ENCODE results near the gene POU2F1.
"Not testable (repeated sequence)": the region's sequence is repeated elsewhere in the genome, so short reads cannot be mapped to it uniquely, and the experiment has no call there.

Gene POU2F1

DNA sequence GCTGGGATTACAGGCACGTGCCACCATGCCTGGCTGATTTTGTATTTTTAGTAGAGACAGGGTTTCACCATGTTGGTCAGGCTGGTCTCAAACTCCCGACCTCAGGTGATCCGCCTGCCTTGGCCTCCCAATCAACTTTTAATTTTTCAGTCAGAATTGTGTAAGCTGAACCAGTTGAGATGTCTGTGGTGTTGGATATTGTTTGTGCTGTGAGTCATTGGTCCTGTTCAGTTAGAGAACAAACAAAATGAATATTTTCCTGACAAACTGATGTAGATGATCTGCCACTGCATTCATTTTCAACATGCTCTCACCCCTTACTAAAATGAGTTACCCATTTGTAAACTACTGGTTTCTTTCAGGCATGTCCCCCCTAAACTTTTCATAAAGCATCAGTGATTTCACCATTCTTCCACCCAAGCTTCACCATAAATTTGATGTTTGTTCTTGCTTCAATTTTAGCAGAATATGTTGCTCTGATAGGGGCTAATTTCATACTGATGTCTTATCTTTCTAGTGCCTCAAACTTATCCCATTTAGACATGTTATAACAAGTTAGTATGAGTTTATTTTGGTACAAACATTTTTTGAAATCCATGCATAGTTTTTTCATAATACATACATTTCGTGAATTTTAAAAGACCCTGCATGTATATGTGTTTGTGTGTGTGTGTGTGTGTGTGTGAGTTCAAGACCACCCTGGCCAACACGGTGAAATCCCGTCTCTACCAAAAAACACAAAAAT lies 15.2 kb upstream of the POU2F1 start:
- not testable (repeated sequence) for DNase-seq (ENCODE audit: low read depth in 2 of 2)

DNA sequence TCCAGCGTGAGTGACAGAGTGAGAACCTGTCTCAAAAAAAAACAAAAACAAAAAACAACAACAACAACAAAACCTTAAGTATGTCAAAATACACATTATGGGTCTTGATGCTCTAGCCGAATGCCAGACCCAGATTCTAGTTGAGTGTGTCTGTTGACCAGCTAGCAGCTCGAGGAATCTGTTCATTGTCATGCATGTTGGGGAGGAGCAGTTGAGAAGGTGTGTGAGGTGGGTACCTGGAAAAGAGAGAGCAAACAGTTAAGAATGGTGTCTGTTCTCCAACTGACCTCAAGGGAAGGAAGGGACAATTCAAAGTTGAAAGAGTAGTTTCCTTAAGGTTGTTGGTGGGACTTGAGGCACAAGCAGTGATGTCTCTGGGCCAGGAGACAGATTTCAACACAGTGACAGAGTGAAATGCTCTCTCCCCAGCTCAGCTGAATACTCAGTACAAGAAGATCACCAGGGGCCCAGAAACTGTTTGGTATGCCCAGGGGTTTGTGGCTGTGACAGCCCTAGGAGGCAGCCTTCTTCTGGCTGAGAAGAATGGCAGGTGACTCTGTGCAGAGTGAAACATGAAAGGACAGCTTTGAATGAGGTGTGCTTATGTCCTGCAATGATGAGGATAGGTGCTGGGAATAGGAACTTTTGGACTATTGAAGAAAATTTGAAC lies 14.4 kb upstream of the POU2F1 start:
- no peak for DNase-seq (ENCODE audit: low read depth in 2 of 2)

DNA sequence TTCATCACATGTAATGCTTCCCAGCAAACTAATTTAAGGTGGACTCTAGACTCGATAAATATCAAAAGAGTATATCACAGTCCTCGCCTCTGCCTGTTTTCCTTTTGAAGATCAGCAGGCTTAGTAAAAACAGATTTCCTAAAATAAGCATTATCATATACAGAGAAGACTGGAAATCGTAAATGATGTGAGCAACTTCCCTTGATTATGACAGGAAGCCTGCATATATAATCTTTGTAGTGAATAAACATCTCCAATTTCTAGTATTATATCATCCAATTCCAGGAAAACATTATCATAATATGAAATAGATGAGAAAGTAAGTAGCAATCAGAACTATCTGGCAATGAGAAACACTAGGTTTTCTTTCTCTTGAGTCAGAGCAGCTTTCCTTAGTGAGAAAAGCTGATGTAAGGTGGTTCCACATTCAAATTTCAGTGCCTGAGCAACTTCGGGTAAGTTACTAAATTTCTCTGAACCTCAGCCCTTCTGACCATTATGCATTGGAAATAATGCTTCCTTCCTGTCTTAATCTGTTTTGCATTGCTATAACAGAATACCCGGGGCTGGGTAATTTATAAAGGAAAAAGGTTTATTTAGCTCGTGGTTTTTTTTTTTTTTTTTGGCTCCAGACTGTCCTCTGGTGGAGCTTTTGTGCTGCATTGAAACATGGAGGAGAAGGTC lies 12.6 kb upstream of the POU2F1 start:
- DNase-seq (ENCODE audit: low read depth in 2 of 2) = no peak

DNA sequence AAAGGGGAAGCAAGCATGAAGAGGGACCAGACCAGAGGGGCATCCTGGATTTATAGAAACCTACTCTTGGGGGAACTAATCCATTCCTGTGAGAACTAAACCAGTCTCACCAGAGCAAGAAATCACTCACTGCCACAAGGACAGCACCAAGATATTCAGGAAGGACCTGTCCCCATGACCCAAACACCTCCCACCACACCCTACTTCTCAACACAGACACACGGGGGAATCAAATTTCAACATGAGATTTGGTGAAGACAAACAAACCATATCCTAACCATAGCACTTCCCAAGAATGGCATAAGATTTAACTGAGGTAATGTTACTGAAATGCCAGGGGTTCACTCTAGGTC lies 12.1 kb upstream of the POU2F1 start:
- no peak for DNase-seq (ENCODE audit: low read depth in 2 of 2)

DNA sequence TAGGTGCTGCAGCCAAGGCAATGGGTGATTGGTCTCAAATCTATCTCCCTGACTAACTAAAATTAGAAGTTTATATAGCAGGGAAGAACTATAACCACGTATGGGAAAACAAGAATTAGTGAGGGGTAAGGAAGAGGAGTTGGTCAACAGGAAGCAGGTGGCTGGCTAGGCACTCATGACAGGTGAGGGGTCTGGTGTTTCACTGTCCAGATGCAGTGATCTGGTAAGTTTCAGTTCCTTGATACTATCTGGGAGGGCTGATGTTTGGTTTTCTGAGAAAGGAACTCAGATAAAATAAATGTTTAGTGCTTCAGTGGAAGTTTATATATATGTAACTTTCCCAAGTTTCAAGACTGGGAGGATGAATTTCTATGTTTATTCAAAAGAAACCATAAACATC lies 11.6 kb upstream of the POU2F1 start:
- no peak for DNase-seq (ENCODE audit: low read depth in 2 of 2)

DNA sequence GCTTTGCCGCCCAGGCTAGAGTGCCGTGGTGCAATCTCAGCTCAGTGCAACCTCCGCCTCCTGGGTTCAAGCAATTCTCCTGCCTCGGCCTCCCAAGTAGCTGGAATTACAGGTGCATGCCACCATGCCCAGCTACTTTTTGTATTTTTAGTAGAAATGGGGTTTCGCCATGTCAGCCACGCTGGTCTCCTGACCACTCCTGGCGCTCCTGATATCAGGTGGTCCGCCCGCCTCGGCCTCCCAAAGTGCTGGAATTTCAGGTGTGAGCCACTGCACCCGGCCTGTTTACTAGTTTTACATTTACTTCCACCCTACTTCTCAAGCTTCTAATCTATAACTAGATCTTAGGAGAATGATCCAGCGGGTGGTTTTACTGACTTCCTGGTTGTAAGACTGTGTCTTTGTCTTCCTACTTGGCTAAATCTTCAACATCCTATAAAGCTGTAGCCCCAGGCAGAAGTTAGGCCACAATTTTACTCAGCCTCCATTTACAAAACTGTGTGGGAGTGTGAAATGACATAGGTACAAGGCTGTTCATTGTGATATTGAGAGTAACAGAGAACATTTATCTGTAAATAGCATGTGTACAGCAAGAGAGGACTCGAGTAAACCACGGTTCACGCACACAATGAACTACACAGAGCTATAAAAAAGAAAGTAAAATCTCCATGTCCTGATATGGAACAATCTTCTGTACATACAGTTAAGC lies 9.6 kb upstream of the POU2F1 start:
- DNase-seq (ENCODE audit: low read depth in 2 of 2) = no peak

DNA sequence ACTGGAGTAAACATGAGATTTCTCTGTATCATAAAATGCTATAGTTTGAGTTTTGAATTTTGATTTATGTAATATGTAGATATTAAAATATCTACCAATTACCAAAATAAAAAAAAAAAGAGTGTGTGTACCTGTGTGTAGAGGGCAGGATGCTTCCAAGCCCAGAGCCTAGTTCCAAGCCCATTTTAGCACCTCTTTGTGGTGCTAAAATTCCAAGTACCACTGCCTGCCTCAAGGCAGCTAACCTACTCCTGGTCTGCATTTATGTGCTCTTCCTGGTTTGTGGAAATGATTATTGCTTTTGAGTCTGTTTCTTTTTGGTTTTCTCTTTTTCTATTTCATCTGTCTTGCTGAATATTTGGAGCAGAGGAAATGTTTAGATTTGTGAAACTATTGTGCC lies 8.7 kb upstream of the POU2F1 start:
- no peak for DNase-seq (ENCODE audit: low read depth in 2 of 2)

DNA sequence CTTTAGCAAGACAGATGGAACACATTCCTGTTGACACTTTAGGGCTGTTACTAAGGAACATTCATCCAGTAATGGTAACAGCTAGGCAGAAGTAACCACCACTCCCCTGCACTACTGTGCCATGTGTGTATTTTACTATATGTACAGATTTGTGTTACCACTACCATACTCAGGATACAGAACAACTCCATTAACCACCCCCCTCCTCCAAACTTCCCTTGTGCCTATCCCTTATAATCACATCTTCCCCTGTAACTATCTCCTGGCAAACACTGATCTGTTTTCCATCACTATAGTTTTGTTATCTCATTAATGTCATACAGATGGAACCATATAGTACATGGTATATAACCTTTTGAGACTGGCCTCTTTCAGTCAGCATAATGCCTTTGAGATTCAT lies 3.9 kb upstream of the POU2F1 start:
- no peak for DNase-seq (ENCODE audit: low read depth in 2 of 2)

DNA sequence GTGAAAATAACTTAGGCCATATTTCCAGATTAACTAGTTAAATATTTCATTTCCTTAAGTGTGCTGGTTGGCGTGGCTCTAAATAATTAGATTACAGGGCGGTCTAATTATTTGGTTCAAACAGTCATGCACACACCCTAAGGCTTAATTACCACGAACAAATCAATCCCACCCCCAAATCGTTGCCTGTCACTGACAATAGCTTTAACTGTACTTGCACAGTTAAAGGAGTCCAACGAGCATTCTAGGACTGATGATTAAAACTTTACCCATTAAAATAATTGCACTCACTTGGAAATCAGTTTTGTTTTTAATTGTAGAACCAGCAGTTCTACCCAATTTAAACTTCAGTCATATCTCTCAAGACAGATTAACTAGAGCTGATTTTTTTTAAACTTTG lies 1.5 kb upstream of the POU2F1 start:
- DNase-seq (ENCODE audit: low read depth in 2 of 2) = no peak

DNA sequence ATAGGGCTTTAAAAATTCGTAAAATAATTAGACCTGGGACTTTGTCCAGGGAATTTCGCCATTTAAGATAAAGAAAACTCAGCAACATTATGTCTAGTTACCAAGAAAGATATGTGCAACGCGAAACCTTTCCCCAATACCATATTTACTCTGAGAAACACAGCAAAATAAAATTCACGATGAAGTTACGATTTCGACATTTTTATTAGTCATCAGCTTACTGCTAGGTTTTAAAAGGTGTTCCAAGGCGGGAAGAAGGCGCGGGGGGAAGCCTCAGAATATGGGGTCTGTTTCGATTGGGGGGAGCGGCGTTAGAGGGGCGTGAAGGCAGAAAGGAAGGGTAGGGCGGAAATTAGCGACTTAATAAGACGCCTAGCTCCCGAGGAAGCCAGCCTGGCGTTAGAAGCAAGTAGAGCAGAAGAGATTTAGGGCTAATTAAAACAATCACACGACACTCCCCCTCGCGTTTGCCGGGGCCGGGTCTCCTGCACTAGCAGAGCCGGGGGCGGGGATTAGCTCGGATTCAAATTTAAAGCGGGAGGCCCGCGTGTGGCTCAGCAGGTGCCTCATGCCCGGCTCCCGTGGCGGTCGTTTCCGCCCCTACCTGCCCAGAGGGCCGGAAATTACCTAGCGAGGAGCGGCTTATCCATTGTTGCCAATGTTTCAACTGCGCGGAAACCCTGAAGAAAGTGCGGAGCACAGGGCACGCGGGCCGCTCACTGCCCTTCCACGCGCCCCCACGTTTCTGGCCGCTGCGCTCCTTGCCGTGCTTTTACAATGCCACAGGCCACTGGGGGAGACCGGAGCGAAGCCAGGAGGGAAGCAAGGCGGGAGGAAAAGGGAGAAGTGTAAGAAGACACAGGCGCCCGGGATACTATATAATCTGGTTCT lies 795 bp upstream of the POU2F1 start:
- peak; percentile 80 to 83 for DNase-seq (ENCODE audit: low read depth in 2 of 2)

DNA sequence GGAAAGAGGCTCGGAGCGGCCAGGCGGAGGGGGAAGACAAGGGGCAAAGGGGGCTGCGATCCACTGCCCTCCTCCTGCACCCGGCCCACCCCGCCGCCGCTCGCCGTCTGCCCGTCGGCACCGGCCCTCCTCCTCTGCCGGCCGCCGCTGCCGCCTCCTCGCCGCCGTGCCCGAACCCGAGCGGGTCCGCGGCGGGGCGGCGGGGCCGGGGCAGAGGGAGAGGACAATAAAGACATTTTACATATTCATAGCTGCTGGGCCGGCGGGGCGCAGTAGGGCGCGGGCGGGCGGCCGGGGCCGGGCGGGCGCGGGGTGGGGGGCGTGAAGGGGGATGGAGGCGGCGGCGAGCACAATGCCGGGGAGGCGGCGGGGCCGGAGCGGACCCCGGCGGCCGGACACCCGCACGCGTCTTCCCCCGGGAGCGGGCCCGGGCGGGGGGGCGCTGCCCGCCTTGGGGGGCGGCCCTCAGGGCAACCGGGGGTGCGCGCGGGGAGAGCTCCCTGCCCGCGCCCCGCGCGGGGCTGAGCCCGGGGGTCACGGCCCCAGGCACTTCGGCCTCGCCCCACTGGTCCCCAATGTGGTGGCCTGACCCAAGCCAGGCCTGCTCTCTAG lies 546 bp downstream of the POU2F1 start:
- no peak for DNase-seq (ENCODE audit: low read depth in 2 of 2)

DNA sequence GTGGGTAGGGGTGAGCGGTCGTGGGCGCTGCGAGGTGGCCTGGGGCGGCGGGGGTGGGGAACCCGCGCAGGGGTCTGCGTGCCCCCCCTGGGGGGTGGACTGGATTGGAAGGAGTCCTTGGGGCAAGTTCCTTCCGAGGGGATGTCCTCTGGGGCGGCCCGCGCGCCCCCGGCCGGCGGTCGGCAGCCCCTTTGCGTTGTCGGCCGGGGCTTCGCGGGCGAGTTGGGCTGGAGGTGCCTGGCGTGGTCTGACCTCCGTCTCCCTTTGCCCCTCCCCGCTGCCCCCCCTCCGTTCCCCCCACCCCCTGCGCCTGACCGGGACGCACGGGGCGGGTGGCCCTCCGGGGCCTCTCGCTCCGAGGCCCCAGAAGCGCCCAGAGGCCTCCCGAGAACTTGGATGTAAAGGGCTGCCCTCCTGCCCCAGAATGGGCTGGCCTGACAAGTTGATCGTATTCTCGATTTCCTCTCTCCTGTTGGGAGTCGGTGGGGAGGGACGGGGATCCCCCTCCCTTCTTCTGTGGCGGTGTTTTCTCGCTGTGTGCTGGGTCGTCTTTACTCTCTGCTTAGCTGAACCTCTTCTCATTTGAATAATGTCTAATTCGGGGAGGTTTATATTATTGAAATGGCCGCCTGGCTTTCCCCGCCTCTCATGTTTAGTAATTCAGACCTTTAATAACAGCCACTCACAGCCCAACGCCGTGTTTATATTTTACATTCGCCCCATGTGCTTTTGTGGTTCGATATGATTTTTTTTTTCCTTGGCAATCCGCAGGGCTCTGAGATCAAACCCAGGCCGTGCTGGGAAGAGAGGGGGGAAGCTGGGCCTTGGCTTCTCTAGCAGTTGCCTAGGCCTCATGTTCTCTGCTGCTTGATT lies 1.3 kb downstream of the POU2F1 start:
- DNase-seq (ENCODE audit: low read depth in 2 of 2) = peak; percentile 36 to 39

DNA sequence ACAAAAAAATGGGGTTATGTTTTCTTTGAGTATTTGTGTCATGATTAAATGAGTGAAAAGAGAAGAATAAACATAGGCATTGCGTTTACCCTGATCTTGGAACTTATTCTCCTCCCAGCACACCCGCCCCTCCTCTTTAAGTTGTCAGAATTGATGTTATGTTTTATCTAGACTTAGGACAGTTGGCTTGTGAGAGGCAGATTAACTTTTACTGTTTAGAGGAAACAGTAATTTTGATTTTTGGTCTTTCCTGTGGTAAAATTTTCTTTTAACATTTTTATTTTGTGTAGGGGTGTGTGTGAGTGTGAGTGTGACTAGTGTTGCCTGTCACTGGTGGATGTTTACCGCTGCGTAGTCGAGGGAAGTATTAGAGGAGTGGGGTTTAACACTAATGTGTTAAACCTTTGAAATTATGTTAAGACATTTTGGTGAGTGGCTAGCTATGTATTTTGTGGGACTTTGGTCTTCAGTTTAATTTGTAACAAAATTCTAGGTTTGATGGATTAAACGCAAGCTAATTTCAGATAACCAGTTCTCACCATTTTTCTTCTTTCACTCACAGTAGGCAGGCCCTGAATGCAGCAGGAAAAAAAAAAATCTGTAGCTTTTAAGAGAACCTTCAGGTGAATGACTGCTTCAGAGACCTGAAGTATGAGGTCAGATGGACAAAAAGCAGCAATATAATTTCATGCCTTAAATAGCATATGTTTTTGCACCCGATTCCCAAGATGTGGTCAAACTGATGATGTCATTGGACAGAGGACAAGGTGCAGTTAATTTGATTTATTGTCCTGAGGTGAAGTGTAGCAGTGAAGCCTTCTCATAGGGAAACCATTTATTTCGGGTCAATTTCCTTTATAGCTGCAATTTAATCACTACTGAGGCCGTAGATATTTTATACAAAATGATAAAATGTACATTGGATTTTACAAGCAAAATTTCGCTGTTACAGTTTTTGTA lies 2.7 kb downstream of the POU2F1 start:
- no peak for DNase-seq (ENCODE audit: low read depth in 2 of 2)

DNA sequence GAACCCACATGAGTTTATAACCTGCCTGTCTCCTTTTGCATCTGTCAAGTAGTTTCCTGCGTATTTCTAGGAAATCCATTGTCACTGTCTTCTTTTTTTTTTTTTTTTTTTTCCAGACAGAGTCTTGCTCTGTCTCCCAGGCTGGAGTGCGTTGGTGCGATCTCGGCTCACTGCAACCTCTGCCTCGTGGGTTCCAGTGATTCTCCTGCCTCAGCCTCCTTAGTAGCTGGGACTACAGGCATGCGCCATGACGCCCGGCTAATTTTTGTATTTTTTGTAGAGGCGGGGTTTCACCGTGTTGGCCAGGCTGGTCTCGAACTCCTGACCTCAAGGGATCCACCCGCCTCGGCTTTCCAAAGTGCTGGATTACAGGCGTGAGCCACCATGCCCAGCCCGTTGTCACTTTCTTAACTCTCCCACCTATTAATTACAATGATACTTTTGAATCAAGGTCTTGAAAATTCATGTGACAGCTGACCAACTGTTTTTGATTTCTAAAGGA lies 4.1 kb downstream of the POU2F1 start:
- DNase-seq (ENCODE audit: low read depth in 2 of 2) = not testable (repeated sequence)

DNA sequence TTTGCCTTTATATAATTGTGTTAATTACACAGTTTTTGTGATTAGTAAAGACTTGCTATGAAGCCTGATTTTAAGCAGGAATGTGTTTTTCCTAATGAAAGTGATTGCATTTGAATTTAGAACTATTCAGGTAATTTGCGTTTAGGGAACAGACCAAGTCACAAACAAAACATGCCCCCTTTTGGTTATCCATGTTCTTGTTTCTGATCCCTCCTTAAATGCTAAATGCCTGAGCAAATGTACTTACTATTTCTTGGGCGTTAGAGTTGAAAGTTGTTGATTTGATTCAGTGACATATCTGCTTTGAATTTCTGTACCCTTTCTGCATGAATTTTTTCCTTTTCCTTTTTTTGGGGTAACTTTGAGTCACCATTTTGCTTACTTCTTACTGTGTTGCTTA lies 5.2 kb downstream of the POU2F1 start:
- DNase-seq (ENCODE audit: low read depth in 2 of 2) = no peak

DNA sequence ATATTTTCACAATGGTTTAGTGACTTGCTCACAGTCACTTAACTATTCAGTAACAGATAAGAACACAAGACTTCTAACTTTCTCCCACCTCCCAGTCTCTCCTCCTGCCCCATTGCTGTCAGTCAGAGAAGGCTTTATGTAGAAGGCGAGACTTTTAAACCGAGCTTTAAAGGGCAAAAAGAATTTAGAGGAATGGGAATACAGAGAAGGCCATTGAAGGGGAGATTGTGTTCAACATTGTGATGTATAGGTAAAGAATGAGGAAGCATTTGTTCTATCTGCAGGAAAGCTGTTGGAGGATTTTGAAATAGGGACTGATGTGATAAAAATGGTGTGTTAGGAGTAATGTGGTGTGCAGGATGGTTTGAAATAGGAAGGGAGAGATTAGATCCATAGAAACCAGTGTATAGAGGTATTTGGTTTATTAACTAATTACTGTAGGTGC lies 7.3 kb downstream of the POU2F1 start:
- DNase-seq (ENCODE audit: low read depth in 2 of 2) = no peak

DNA sequence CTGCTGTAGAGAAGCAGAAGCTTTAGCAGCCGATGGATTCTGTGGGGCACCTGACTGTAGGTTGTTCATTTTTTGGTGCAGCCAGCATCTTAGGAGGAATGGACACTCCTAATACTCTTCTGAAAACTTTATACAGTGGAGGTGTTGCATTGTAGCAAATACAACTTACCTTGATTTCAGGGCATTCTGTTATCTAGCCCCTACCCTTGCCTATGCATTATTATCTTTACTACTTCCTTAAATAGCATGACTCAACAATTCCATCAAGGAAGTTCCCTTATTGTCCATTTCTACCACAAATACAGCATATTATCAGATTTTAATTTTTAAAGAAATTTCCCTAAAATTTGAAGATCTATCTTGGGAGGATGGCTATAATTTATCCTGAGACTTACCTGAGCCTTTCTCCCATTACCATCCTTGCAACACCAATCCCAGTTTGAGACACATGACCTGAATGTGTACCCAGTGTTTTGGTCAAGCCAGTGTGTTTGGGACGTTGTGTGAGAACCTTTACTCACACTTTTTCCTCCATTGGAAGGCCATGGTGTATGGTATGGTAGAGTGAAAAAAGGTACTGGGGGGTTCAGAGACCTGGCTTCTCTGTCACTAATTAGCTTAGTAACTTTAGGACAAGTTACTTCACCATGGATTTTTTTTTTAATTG lies 9.2 kb downstream of the POU2F1 start:
- DNase-seq (ENCODE audit: low read depth in 2 of 2) = no peak

DNA sequence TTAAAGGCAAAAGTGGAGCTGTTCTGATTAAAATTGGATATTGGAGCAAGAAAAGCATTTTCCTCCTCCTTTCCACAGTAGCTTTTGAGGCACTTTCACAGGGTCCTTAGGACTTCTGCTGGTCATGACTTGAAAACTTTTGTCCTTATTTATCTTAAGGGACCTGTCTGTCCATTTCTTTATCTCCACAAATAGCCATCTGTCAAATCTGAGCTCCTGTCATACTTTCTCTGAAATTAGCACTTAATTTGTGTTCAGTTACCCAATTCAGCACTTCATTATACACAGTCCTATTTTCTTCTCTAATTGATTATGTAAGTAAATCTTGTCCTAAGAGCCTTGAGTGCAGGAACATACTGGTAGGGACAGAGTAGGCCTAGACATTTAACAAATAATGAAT lies 9.8 kb downstream of the POU2F1 start:
- no peak for DNase-seq (ENCODE audit: low read depth in 2 of 2)
